Psoas muscle (tissue), 8 donors: ENCODE results near the gene F7. TPM values are rescaled to one million over a fixed set of nuclear protein-coding genes. Genes with fewer than 3 reads are reported as not detected.

ENCODE experiments used
- ATAC-seq, 4 donors: fragments of 200-7000 bp; cut with Tn5 transposase; one replicate each; pipeline ENCODE4 v1.9.1; 2020; ENCODE audit warnings: moderate library complexity in 3 of 4, mild to moderate bottlenecking in 2 of 4
- DNase-seq, 2 donors: peaks; one replicate each; pipeline ENCODE4 v3.0.0-alpha.2; 2020
- H3K27ac ChIP-seq: fragments of 200-600 bp; one replicate; pipeline ENCODE4 v1.8.0; 2022
- H3K27me3 ChIP-seq, 3 donors: fragments of 200-600 bp in 1 of 3; one replicate each; pipeline versions ENCODE4 v1.6.1 to v1.8.0; 2013 to 2022; ENCODE audit warnings: low read length in 2 of 3, mild to moderate bottlenecking in 2 of 3, moderate library complexity in 1 of 3; ENCODE audit not compliant: insufficient read depth in 3 of 3
- H3K36me3 ChIP-seq, 2 donors: fragments of 200-600 bp in 1 of 2; one replicate each; pipeline versions ENCODE4 v1.6.1 to v1.8.0; 2013 to 2022; ENCODE audit warnings: low read depth in 1 of 2, mild to moderate bottlenecking in 1 of 2, moderate library complexity in 1 of 2; ENCODE audit not compliant: insufficient read depth in 1 of 2
- H3K4me1 ChIP-seq: fragments of 200-600 bp; one replicate; pipeline ENCODE4 v1.8.0; 2022
- H3K4me3 ChIP-seq: fragments of 200-600 bp; one replicate; pipeline ENCODE4 v1.8.0; 2022; ENCODE audit warnings: mild to moderate bottlenecking
- H3K9me3 ChIP-seq: fragments of 200-600 bp; one replicate; pipeline ENCODE4 v1.8.0; 2022
- CTCF ChIP-seq: fragments of 200-600 bp; IDR thresholded peaks from one replicate; pipeline ENCODE4 v1.8.0; 2022; ENCODE audit warnings: antibody characterized with exemption
- WGBS, 3 donors: extraction: QIAGEN DNeasy Blood & Tissue Kit; methylation state at CpG; one replicate each; pipeline versions ENCODE4 v1.1.6 to v1.1.7; 2013; 5-methylcytosine and 5-hydroxymethylcytosine counted together
- intact Hi-C, 2 donors: fragments of 100-400 bp; cut with DNase I; formaldehyde crosslinking; loops; one replicate each; pipeline versions ENCODE4 v1.11.0 to v1.14.2; 2022
- polyA plus RNA-seq, 3 donors: library from polyadenylated mRNA; stranded (reverse); fragments of 200-250 nt; gene quantifications; one replicate each; pipeline ENCODE4 v1.2.3, GENCODE V29; 2013
- total RNA-seq, 4 donors: library from RNA; stranded (reverse); fragmentation: NEBNext Ultra II Directional in 2 of 4; extraction: Animal tissue kit (Norgen Biotek cat#: 25700) in 2 of 4; gene quantifications; one replicate each; pipeline versions ENCODE4 v1.2.1 to v1.2.4, GENCODE V29; 2021 to 2023
- donor health status: healthy with polysubstance abuse.
- donor health status: DM: no; HTN: no; CAD: no; lungs with moderate emphysema.
- donor health status: Bipolar disorder and iron deficiency.
- donor health status: healthy.
- donor health status: DM: yes; HTN: yes; CAD: no.
- donor health status: DM: no; HTN: no; CAD: no.
- donor health status: DM: no; HTN: no; CAD: no.
- donor health status: DM: yes; HTN: yes; CAD: no.

The F7 gene
- total and polyA plus RNA-seq, 7 donors: 0.08 to 0.20 (median 0.10) TPM; not detected in 4

GRCh38 chr13:113083402-113084061 is 22.1 kb upstream of the F7 start:
- peaks cover 0 to 18% (median 4%) of the 10 kb centered on the region in 3 donors for H3K27me3 ChIP-seq
- intact Hi-C loops: loop anchor here in 1 of 2 donors (5.0 kb wide), 1 partner anchor 51 kb away; no protein-coding TSS in a partner anchor
- H3K9me3 ChIP-seq: no peaks in the 10 kb centered on the region
- TF ChIP-seq CTCF: no peak
- no peak overlapping the region for H3K4me3 ChIP-seq
- WGBS, 3 donors: 24 to 35% (median 27%) methylated on average over 18 of the region's 18 CpGs
- H3K36me3 ChIP-seq: peaks cover 0 to 5% of the 10 kb centered on the region in 2 donors
- no peak overlapping the region for H3K27ac ChIP-seq
- peak; percentile 78 to 94 (median 90) for ATAC-seq
- H3K4me1 ChIP-seq: no peaks in the 10 kb centered on the region
- DNase-seq: peak; percentile 65 to 82

GRCh38 chr13:113084094-113084942 is 21.3 kb upstream of the F7 start:
- TF ChIP-seq CTCF: no peak
- intact Hi-C loops: loop anchor here in 1 of 2 donors (5.0 kb wide), 1 partner anchor 52 kb away; no protein-coding TSS in a partner anchor
- H3K27me3 ChIP-seq: peaks cover 0 to 11% (median 2%) of the 10 kb centered on the region in 3 donors
- no peak overlapping the region for H3K4me3 ChIP-seq
- H3K4me1 ChIP-seq: no peaks in the 10 kb centered on the region
- ATAC-seq: no peak
- peaks cover 0 to 3% of the 10 kb centered on the region in 2 donors for H3K36me3 ChIP-seq
- no peaks in the 10 kb centered on the region for H3K9me3 ChIP-seq
- DNase-seq: peak in 1 of 2 donors; percentile 36
- no peak overlapping the region for H3K27ac ChIP-seq
- WGBS, 3 donors: 90 to 94% (median 91%) methylated on average over 25 of the region's 25 CpGs

GRCh38 chr13:113084943-113085540 is 20.5 kb upstream of the F7 start:
- Histone ChIP-seq H3K4me3 (no peak overlapping the region), H3K27ac (no peak overlapping the region), H3K9me3 (no peaks in the 10 kb centered on the region), H3K36me3 (peaks cover 0 to 3% of the 10 kb centered on the region in 2 donors), H3K4me1 (no peaks in the 10 kb centered on the region), H3K27me3 (peaks cover 0 to 8% (median 0%) of the 10 kb centered on the region in 3 donors)
- ATAC-seq (no peak), DNase-seq (peak; percentile 7 to 48)
- intact Hi-C loops: loop anchor here in 1 of 2 donors (5.0 kb wide), 1 partner anchor 53 kb away; no protein-coding TSS in a partner anchor
- 78 to 82% (median 81%) methylated on average over 24 of the region's 24 CpGs for WGBS, 3 donors
- no peak for TF ChIP-seq CTCF

GRCh38 chr13:113086031-113086750 is 19.4 kb upstream of the F7 start:
- TF ChIP-seq CTCF: no peak
- ATAC-seq (no peak), DNase-seq (peak; percentile 6 to 36)
- Histone ChIP-seq H3K36me3 (peaks cover 0 to 3% of the 10 kb centered on the region in 2 donors), H3K4me3 (no peak overlapping the region), H3K27ac (no peak overlapping the region), H3K9me3 (no peaks in the 10 kb centered on the region), H3K27me3 (peaks cover 0 to under 1% (median 0%) of the 10 kb centered on the region in 3 donors), H3K4me1 (no peaks in the 10 kb centered on the region)
- intact Hi-C loops: no loop called here
- WGBS, 3 donors: 85 to 88% (median 85%) methylated on average over 31 to 32 of the region's 32 CpGs
